ENCODE data around the gene MITD1. TPM values are rescaled to one million over a fixed set of nuclear protein-coding genes. Genes with fewer than 3 reads are reported as not detected.

Gene MITD1
- total RNA-seq, 2 donors from 2014 or later = 39.2 to 47.3 TPM

DNA sequence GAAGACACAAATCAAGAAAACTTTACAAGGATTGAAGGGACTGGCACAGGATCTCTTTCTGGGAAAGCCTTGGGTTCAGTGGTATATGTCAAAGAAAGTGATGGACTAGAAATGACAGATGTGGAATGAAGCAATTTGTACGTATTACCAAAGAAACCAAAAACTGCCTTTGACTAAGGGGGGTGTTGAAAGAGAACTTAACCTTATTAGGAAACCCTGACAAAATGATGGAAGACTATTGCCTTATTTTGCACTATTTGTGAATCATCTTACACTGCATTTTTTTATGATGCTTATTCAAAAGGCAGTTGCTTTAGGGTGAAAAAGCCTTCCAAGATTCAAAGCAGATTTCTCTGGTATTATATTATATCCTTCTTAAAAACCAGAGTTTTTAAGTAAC is 30.2 kb downstream of the MITD1 start:
- no peak overlapping the region for H3K27ac Mint-ChIP-seq
- 100% methylated on average over 1 of the region's 1 CpG for WGBS, 2 experiments (ENCODE audit: insufficient coverage in 1 of 2, insufficient read length in 1 of 2)
- peaks cover 4% of the 10 kb centered on the region for H3K4me1 ChIP-seq (ENCODE audit: control insufficient read depth, insufficient read depth, low read length)
- H3K9me3 Mint-ChIP-seq = no peaks in the 10 kb centered on the region
- H3K4me1 Mint-ChIP-seq = peaks cover 5% of the 10 kb centered on the region
- H3K27me3 ChIP-seq (ENCODE audit: control insufficient read depth, insufficient read depth, low read length, poor library complexity, severe bottlenecking) = no peaks in the 10 kb centered on the region
- TF ChIP-seq, protein P1, sequence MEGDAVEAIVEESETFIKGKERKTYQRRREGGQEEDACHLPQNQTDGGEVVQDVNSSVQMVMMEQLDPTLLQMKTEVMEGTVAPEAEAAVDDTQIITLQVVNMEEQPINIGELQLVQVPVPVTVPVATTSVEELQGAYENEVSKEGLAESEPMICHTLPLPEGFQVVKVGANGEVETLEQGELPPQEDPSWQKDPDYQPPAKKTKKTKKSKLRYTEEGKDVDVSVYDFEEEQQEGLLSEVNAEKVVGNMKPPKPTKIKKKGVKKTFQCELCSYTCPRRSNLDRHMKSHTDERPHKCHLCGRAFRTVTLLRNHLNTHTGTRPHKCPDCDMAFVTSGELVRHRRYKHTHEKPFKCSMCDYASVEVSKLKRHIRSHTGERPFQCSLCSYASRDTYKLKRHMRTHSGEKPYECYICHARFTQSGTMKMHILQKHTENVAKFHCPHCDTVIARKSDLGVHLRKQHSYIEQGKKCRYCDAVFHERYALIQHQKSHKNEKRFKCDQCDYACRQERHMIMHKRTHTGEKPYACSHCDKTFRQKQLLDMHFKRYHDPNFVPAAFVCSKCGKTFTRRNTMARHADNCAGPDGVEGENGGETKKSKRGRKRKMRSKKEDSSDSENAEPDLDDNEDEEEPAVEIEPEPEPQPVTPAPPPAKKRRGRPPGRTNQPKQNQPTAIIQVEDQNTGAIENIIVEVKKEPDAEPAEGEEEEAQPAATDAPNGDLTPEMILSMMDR (conservative IDR thresholded peaks at IDR 0.05) = no peak
- H3K9ac ChIP-seq (ENCODE audit: extremely low read depth, low read length, poor library complexity, severe bottlenecking) = no peak overlapping the region
- no peak overlapping the region for H3K4me3 ChIP-seq (ENCODE audit: low read length)
- H3K4me3 Mint-ChIP-seq = no peak overlapping the region
- peaks cover 2% of the 10 kb centered on the region for H3K36me3 Mint-ChIP-seq (ENCODE audit: low read depth)
- no peaks in the 10 kb centered on the region for H3K9me3 ChIP-seq (ENCODE audit: control insufficient read depth, low read length)
- no peak for DNase-seq
- H3K27ac ChIP-seq (ENCODE audit: low read depth, low read length) = no peak overlapping the region
- no peaks in the 10 kb centered on the region for H3K27me3 Mint-ChIP-seq (ENCODE audit: insufficient read depth)
- no peaks in the 10 kb centered on the region for H3K36me3 ChIP-seq (ENCODE audit: control insufficient read depth, insufficient read depth, low read length)

DNA sequence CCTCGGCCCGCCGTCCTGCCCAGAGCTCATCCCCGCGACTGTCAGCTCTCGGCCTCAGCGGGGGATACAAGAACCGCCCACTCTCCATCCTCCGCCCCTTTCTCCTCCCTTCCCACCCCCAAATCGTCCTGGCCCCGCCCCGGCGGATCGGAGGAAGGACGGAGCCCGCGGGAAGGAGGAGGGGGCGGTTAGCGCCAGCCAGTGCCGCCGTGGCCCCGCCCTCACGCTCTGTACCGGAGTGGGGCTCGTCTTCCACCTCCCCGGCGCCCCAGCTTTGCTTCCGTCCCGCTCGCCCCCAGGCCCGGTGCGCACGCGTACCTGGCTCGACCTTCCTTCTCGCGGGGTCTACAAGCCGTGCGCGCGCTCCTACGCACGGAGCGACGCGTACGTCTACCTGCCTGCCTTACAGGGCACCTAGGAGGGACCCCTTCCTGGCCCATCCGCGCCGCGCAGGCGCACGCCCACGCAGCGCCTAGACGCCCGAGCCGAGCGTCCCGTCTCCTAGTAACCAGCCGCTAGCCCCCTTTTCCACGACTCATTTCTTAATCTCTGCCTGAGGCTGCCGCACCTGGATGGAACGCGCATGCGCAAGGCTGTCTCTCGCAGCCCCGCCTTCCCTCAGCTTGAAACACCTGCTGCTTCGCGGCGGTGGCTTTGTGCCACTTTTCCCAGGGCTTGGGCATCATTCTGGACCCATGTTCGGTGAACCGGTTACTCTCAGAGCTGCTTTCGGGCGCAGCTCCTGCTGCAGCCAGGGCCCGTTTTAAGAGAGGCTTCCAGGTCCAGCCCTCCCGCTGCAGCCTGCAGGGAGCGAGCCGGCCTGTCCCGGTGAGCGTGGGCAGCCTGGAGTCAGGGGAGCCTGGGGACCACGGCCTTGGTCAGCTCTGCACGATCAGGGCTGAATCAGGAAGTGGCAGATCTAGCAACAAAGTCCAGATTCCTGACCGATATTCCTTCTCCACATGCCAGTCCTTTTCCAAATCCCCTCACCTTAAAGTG is 39.4 kb downstream of the MITD1 start, which contains the start of gene C2orf15:
Gene C2orf15 (plus strand): TSS at position 598 of the 999 bp plus-strand sequence. CDS start 8,852 bp downstream, outside the sequence.
- peaks cover 8% of the 10 kb centered on the region for H3K4me1 Mint-ChIP-seq
- H3K36me3 ChIP-seq (ENCODE audit: control insufficient read depth, insufficient read depth, low read length) = no peaks in the 10 kb centered on the region
- TF ChIP-seq, protein P1 (conservative IDR thresholded peaks at IDR 0.05) = no peak
- H3K9me3 Mint-ChIP-seq = peaks cover 23% of the 10 kb centered on the region
- H3K4me1 ChIP-seq (ENCODE audit: control insufficient read depth, insufficient read depth, low read length) = no peaks in the 10 kb centered on the region
- H3K27me3 ChIP-seq (ENCODE audit: control insufficient read depth, insufficient read depth, low read length, poor library complexity, severe bottlenecking) = no peaks in the 10 kb centered on the region
- peak within 1 kb of the TSS; percentile 94 for H3K27ac Mint-ChIP-seq
- H3K27ac ChIP-seq (ENCODE audit: low read depth, low read length) = peak within 1 kb of the TSS; percentile 66
- peaks cover 12% of the 10 kb centered on the region for H3K36me3 Mint-ChIP-seq (ENCODE audit: low read depth)
- peaks cover 8% of the 10 kb centered on the region for H3K27me3 Mint-ChIP-seq (ENCODE audit: insufficient read depth)
- peak within 1 kb of the TSS; percentile 92 for H3K4me3 ChIP-seq (ENCODE audit: low read length)
- 0% methylated on average over 39 to 84 of the region's 84 CpGs for WGBS, 2 experiments (ENCODE audit: insufficient coverage in 1 of 2, insufficient read length in 1 of 2)
- H3K4me3 Mint-ChIP-seq = peak within 1 kb of the TSS; percentile 92
- peaks cover 17% of the 10 kb centered on the region for H3K9me3 ChIP-seq (ENCODE audit: control insufficient read depth, low read length)
- peak within 1 kb of the TSS; percentile 73 for H3K9ac ChIP-seq (ENCODE audit: extremely low read depth, low read length, poor library complexity, severe bottlenecking)
- DNase-seq = peak; percentile 98

DNA sequence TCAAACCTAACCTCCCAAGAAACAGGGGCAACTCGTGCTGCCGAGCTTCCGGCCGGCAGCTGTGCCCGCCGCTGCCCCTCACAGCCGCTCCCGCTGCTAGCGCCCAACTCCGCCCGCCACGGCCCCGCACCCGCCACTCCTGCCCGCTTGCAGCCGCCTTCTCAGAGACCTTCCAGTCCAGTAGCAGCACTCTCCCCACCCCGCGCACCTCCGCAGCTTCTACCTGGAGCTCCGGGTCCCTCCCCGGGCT is 40.1 kb downstream of the MITD1 start:
- H3K9ac ChIP-seq (ENCODE audit: extremely low read depth, low read length, poor library complexity, severe bottlenecking) = peak overlapping the region; percentile 28
- TF ChIP-seq, protein P1 (conservative IDR thresholded peaks at IDR 0.05) = no peak
- H3K4me3 ChIP-seq (ENCODE audit: low read length) = peak overlapping the region; percentile 92
- Mint-ChIP-seq H3K27me3 (ENCODE audit: insufficient read depth) (peaks cover 8% of the 10 kb centered on the region), H3K27ac (peak overlapping the region; percentile 94), H3K4me1 (peaks cover 8% of the 10 kb centered on the region), H3K4me3 (peak overlapping the region; percentile 92), H3K9me3 (peaks cover 28% of the 10 kb centered on the region), H3K36me3 (ENCODE audit: low read depth) (peaks cover 12% of the 10 kb centered on the region)
- H3K4me1 ChIP-seq (ENCODE audit: control insufficient read depth, insufficient read depth, low read length) = no peaks in the 10 kb centered on the region
- WGBS, 2 experiments (ENCODE audit: insufficient coverage in 1 of 2, insufficient read length in 1 of 2) = 0% methylated on average over 2 to 21 of the region's 21 CpGs
- no peak overlapping the region for H3K27ac ChIP-seq (ENCODE audit: low read depth, low read length)
- no peaks in the 10 kb centered on the region for H3K27me3 ChIP-seq (ENCODE audit: control insufficient read depth, insufficient read depth, low read length, poor library complexity, severe bottlenecking)
- H3K9me3 ChIP-seq (ENCODE audit: control insufficient read depth, low read length) = peaks cover 22% of the 10 kb centered on the region
- no peak for DNase-seq
- H3K36me3 ChIP-seq (ENCODE audit: control insufficient read depth, insufficient read depth, low read length) = no peaks in the 10 kb centered on the region
